A549 (cell line): ENCODE data around the gene STIM1. TPM values are rescaled to one million over a fixed set of nuclear protein-coding genes. Genes with fewer than 3 reads are reported as not detected.

Experiments
- ATAC-seq, 2 experiments: fragments of 200-7000 bp in 1 of 2; fragments of >200 bp in 1 of 2; cut with Nextera tagmentation in 1 of 2; cut with Tn5 transposase in 1 of 2; 3 replicates each; pipeline versions ENCODE4 v1.8.0 to v1.9.1; 2018 to 2020; ENCODE audit warnings: mild to moderate bottlenecking in 1 of 2, moderate library complexity in 1 of 2
- CTCF ChIA-PET: fragments of 300-600 bp; sonication (Branson Sonifier 250); formaldehyde crosslinking; extraction: SDS; loops from one replicate; lab custom pipeline; 2021; ENCODE audit warnings: antibody characterized with exemption, inconsistent platforms; lab: Yijun Ruan, JAX
- POLR2A ChIA-PET: fragments of 350-600 bp; formaldehyde crosslinking; extraction: SDS; loops from one replicate; lab custom pipeline; 2021; ENCODE audit warnings: antibody characterized with exemption, inconsistent platforms; lab: Yijun Ruan, JAX
- DNase-seq, 2 experiments: peaks; one replicate each; pipeline versions ENCODE4 v3.0.0 to v3.0.0-alpha.2; 2011 to 2016; ENCODE audit warnings: low read depth in 1 of 2, low spot score in 1 of 2
- FAIRE-seq: peaks from 2 replicates; lab custom pipeline; 2011; peaks lifted over from hg19 to GRCh38; lab: Jason Lieb, UNC
- H3K27ac ChIP-seq, 2 experiments: fragments of >200 bp; sonication (Bioruptor Twin); formaldehyde crosslinking; 3 replicates each; pipeline ENCODE4 v1.5.1; 2016 to 2017
- H3K4me1 ChIP-seq: fragments of >200 bp; sonication (Bioruptor Twin); formaldehyde crosslinking; 3 replicates; pipeline ENCODE4 v1.6.1; 2016
- H3K4me2 ChIP-seq: fragments of >200 bp; sonication (Bioruptor Twin); formaldehyde crosslinking; 3 replicates; pipeline ENCODE4 v1.6.1; 2016
- H3K4me3 ChIP-seq: fragments of >200 bp; sonication (Bioruptor Twin); formaldehyde crosslinking; 3 replicates; pipeline ENCODE4 v1.5.1; 2016
- H3K9me3 ChIP-seq: fragments of >200 bp; sonication (Bioruptor Twin); formaldehyde crosslinking; 3 replicates; pipeline ENCODE4 v1.6.1; 2016
- BHLHE40 ChIP-seq: IDR thresholded peaks from 2 replicates; pipeline ENCODE4 v1.6.1; 2012; ENCODE audit warnings: low read depth, low read length, inconsistent platforms
- CBX2 ChIP-seq: fragments of 200-600 bp; sonication (generic); IDR thresholded peaks from 2 replicates; pipeline ENCODE4 v1.6.1; 2016; ENCODE audit warnings: low read depth, mild to moderate bottlenecking, borderline replicate concordance
- CBX8 ChIP-seq: fragments of 200-600 bp; sonication (generic); IDR thresholded peaks from 2 replicates; pipeline ENCODE4 v1.6.1; 2016
- CHD4 ChIP-seq: fragments of 200-600 bp; sonication (generic); IDR thresholded peaks from 2 replicates; pipeline ENCODE4 v1.6.1; 2016; ENCODE audit warnings: antibody characterized with exemption, mild to moderate bottlenecking, borderline replicate concordance
- EHMT2 ChIP-seq: fragments of 200-600 bp; sonication (generic); IDR thresholded peaks from 2 replicates; pipeline ENCODE4 v1.6.1; 2016; ENCODE audit warnings: antibody characterized with exemption, low read depth, mild to moderate bottlenecking, moderate library complexity
- FOXS1 ChIP-seq: fragments of 250-450 bp; sonication (Bioruptor Pico); IDR thresholded peaks from 2 replicates; pipeline ENCODE4 v1.5.0; 2020; ENCODE audit warnings: mild to moderate bottlenecking, moderate library complexity
- JUN ChIP-seq, 2 experiments: fragments of >200 bp; sonication (Bioruptor Twin); formaldehyde crosslinking; IDR thresholded peaks; 2 replicates in 1 of 2; 3 replicates in 1 of 2; pipeline ENCODE4 v1.6.1; 2016 to 2017
- MAZ ChIP-seq: fragments of 150-350 bp; IDR thresholded peaks from 2 replicates; pipeline ENCODE4 v1.6.1; 2014; ENCODE audit warnings: antibody characterized with exemption, low read depth, low read length, borderline replicate concordance
- MYC ChIP-seq: IDR thresholded peaks from 2 replicates; pipeline ENCODE4 v1.6.1; 2012; ENCODE audit warnings: mild to moderate bottlenecking, inconsistent platforms, low read length, improper control_type of control experiment, borderline replicate concordance
- NFE2L2 ChIP-seq: fragments of 150-350 bp; conservative IDR thresholded peaks from 2 replicates; pipeline ENCODE4 v1.6.1; 2014; ENCODE audit warnings: low read length
- NR3C1 ChIP-seq: fragments of >200 bp; sonication (Bioruptor Twin); formaldehyde crosslinking; IDR thresholded peaks from 3 replicates; pipeline ENCODE4 v1.6.1; 2017
- POLR2A ChIP-seq: IDR thresholded peaks from 2 replicates; pipeline ENCODE4 v1.6.1; 2012; ENCODE audit warnings: mild to moderate bottlenecking, low read length
- RNF2 ChIP-seq: fragments of 200-600 bp; sonication (generic); IDR thresholded peaks from 2 replicates; pipeline ENCODE4 v1.6.1; 2016; ENCODE audit warnings: low read depth, mild to moderate bottlenecking, antibody characterized with exemption, moderate library complexity, borderline replicate concordance
- SMC3 ChIP-seq: fragments of >200 bp; sonication (Bioruptor Twin); formaldehyde crosslinking; IDR thresholded peaks from 3 replicates; pipeline ENCODE4 v1.6.1; 2018; ENCODE audit warnings: inconsistent platforms
- TFCP2L1 ChIP-seq: fragments of 250-450 bp; sonication (Bioruptor Pico); IDR thresholded peaks from 2 replicates; pipeline ENCODE4 v1.5.0; 2021; ENCODE audit warnings: mild to moderate bottlenecking
- TP53 ChIP-seq: fragments of 250-450 bp; sonication (Bioruptor Pico); IDR thresholded peaks from 2 replicates; pipeline ENCODE4 v1.5.0; 2021; ENCODE audit warnings: mild to moderate bottlenecking, moderate library complexity
- WGBS: methylation state at CpG from one replicate; pipeline ENCODE4 v1.1.6; 2017; ENCODE audit errors: missing lambda C conversion rate; 5-methylcytosine and 5-hydroxymethylcytosine counted together
- polyA plus RNA-seq, 4 experiments: library from polyadenylated mRNA; depleted of rRNA in 3 of 4; stranded (reverse); fragments of >200 nt; fragmentation: RNase III in 1 of 4; extraction: RNeasy Plus Mini Kit Qiagen cat#74134 plus additional on column Dnase treatment in 1 of 4; gene quantifications; 2 replicates in 3 of 4; 3 replicates in 1 of 4; pipeline ENCODE4 v1.2.3, GENCODE V29; 2011 to 2017
- TF ChIP-seq, protein P1 (sequence below): IDR thresholded peaks from 2 replicates; pipeline ENCODE4 v1.6.1; 2012
- TF ChIP-seq, protein P2 (sequence below): fragments of >200 bp; sonication (Bioruptor Twin); formaldehyde crosslinking; IDR thresholded peaks from 3 replicates; pipeline ENCODE4 v1.6.1; 2016
- TF ChIP-seq, protein P3 (sequence below): fragments of 200-600 bp; sonication (generic); IDR thresholded peaks from 2 replicates; pipeline ENCODE4 v1.6.1; 2016; ENCODE audit warnings: antibody characterized with exemption, mild to moderate bottlenecking, moderate library complexity
- TF ChIP-seq, protein P4 (sequence below): fragments of >200 bp; sonication (Bioruptor Twin); formaldehyde crosslinking; IDR thresholded peaks from 2 replicates; pipeline ENCODE4 v1.6.1; 2016

STIM1 gene
- polyA plus RNA-seq, 2 of the 4 experiments (the other 2 are of a cell fraction), result 35.2 to 38.7 TPM

DNA sequence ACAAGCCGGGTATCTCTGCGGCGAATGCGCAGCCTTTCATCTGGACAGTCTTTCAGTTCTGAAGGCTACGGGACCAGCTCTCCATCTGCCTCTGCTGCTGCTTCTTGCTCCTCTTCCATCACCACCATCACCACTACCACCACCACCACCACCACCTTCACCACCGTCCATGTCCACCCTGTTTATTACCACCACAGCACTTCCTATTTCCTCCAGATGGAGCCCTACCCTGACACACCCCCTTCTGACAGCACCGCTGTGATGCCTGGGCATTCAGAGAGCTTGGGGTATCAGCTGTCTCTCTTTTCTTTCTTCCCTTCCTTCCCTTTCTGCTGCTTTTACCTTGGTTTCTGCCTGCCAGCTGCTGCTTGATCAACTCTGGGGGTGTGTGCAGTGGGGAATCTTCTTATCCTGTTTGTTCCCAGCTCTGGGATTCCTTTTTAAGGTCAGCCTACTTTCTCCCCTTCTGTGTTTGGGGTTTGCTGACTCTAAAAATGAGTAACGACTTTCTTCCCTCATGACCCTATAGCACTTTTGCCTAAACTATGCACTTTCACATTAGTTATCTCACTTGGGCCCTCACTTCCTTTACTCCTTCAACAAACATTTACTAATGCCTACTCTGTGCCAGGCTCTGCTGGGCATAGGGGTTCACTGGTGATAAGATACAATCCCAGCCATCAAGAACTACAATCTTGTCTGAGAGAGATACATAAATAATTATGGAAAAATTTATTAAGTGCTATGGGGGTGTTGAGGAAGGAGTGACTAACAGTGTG, 231.3 kb downstream of the STIM1 start:
- TF ChIP-seq, protein P1, sequence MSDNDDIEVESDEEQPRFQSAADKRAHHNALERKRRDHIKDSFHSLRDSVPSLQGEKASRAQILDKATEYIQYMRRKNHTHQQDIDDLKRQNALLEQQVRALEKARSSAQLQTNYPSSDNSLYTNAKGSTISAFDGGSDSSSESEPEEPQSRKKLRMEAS, result no peak
- TF ChIP-seq, protein P2, sequence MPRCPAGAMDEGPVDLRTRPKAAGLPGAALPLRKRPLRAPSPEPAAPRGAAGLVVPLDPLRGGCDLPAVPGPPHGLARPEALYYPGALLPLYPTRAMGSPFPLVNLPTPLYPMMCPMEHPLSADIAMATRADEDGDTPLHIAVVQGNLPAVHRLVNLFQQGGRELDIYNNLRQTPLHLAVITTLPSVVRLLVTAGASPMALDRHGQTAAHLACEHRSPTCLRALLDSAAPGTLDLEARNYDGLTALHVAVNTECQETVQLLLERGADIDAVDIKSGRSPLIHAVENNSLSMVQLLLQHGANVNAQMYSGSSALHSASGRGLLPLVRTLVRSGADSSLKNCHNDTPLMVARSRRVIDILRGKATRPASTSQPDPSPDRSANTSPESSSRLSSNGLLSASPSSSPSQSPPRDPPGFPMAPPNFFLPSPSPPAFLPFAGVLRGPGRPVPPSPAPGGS, result no peak
- TF ChIP-seq FOXS1 (no peak), EHMT2 (no peak), RNF2 (no peak), TP53 (CRISPR knock-in tag) (no peak)
- TF ChIP-seq, all 56 proteins: peak for 0
- POLR2A ChIA-PET, result no interaction called here
- no peaks in the 10 kb centered on the region for H3K4me1 ChIP-seq
- H3K27ac ChIP-seq, result no peak overlapping the region
- DNase-seq, result no peak
- FAIRE-seq, result no peak
- H3K4me2 ChIP-seq, result no peak overlapping the region
- 89% methylated on average over 8 of the region's 8 CpGs for WGBS
- H3K4me3 ChIP-seq, result no peak overlapping the region
- peak in 1 of 2 experiments; percentile 28; a peak in 1 of 6 replicates for ATAC-seq
- H3K9me3 ChIP-seq, result no peaks in the 10 kb centered on the region
- CTCF ChIA-PET, result interaction anchor here (0.7 to 7.0 kb wide), 3 partner anchors 14 to 232 kb away, joined by 3 to 102 read pairs (median 18); partner anchors contain the start of gene STIM1

DNA sequence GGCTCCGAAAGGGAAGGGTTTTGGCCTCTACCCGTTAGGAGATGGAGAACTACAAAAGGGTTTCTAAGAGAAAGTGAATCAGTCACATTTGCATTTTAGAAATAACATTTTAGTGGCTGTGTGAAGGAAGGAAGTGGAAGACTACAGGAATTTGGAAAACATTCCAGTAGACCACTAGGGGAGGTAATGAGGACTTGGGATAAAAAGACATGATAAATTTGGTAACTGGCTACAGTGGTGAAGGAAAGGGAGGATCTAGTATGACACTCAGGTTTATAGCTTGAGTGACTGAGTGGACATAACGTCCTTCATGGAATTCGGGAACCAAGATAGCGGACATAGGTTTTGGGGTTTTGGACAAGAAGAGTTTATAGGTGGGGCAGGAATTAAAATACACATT, 232.1 kb downstream of the STIM1 start:
- Histone ChIP-seq H3K4me2 (no peak overlapping the region), H3K27ac (no peak overlapping the region), H3K9me3 (no peaks in the 10 kb centered on the region), H3K4me1 (no peaks in the 10 kb centered on the region), H3K4me3 (no peak overlapping the region)
- FAIRE-seq (no peak), ATAC-seq (peak in 1 of 2 experiments; percentile 55; a peak in 3 of 6 replicates), DNase-seq (peak in 1 of 2 experiments; percentile 11)
- ChIA-PET CTCF (interaction anchor here (0.8 to 3.2 kb wide), 4 partner anchors 10 to 239 kb away, joined by 3 to 18 read pairs (median 6); partner anchors contain the start of gene STIM1), POLR2A (no interaction called here)
- WGBS, result 82% methylated on average over 5 of the region's 5 CpGs
- TF ChIP-seq NFE2L2, result no peak

DNA sequence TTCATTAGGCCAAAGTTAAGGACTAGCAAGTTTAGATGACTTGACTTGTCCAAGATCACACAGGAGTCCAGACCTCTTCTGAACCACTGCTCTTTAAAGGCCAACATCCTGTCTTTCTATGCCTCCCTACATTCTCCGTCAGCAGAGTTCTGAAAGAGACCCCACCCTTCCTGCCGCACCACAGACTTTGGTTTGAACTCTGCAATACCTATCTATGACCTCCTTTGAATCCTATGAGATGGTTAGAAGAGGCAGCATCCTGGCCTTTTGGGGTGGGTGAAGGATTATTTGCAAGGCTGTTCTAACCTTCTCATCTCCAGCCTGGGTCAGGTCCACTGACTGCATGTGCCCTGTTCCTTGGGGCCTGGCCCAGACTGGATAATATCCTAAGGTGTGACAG, 234.8 kb downstream of the STIM1 start:
- no peak for DNase-seq
- FAIRE-seq, result no peak
- no peak overlapping the region for H3K4me2 ChIP-seq
- ATAC-seq, result no peak
- H3K9me3 ChIP-seq, result no peaks in the 10 kb centered on the region
- ChIA-PET CTCF (interaction anchor here (1.2 to 3.2 kb wide), 2 partner anchors 17 to 236 kb away, joined by 4 to 18 read pairs; no protein-coding TSS in a partner anchor), POLR2A (no interaction called here)
- no peak overlapping the region for H3K27ac ChIP-seq
- H3K4me1 ChIP-seq, result peaks cover 6% of the 10 kb centered on the region; the same call in 1 of the 3 replicates
- no peak for TF ChIP-seq JUN (IDR thresholded peaks at IDR 0.05)
- no peak for TF ChIP-seq TP53 (CRISPR knock-in tag)
- no peak for TF ChIP-seq MYC
- TF ChIP-seq CHD4, result no peak
- TF ChIP-seq, protein P3, sequence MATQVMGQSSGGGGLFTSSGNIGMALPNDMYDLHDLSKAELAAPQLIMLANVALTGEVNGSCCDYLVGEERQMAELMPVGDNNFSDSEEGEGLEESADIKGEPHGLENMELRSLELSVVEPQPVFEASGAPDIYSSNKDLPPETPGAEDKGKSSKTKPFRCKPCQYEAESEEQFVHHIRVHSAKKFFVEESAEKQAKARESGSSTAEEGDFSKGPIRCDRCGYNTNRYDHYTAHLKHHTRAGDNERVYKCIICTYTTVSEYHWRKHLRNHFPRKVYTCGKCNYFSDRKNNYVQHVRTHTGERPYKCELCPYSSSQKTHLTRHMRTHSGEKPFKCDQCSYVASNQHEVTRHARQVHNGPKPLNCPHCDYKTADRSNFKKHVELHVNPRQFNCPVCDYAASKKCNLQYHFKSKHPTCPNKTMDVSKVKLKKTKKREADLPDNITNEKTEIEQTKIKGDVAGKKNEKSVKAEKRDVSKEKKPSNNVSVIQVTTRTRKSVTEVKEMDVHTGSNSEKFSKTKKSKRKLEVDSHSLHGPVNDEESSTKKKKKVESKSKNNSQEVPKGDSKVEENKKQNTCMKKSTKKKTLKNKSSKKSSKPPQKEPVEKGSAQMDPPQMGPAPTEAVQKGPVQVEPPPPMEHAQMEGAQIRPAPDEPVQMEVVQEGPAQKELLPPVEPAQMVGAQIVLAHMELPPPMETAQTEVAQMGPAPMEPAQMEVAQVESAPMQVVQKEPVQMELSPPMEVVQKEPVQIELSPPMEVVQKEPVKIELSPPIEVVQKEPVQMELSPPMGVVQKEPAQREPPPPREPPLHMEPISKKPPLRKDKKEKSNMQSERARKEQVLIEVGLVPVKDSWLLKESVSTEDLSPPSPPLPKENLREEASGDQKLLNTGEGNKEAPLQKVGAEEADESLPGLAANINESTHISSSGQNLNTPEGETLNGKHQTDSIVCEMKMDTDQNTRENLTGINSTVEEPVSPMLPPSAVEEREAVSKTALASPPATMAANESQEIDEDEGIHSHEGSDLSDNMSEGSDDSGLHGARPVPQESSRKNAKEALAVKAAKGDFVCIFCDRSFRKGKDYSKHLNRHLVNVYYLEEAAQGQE, result no peak
- TF ChIP-seq SMC3, result no peak
- TF ChIP-seq MAZ, result no peak
- TF ChIP-seq, protein P1, result no peak
- TF ChIP-seq POLR2A, result no peak
- TF ChIP-seq, protein P4, sequence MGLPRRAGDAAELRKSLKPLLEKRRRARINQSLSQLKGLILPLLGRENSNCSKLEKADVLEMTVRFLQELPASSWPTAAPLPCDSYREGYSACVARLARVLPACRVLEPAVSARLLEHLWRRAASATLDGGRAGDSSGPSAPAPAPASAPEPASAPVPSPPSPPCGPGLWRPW, result no peak
- TF ChIP-seq RNF2, result no peak
- no peak for TF ChIP-seq CBX2
- no peak for TF ChIP-seq NFE2L2
- no peak for TF ChIP-seq BHLHE40
- TF ChIP-seq TFCP2L1, result no peak
- TF ChIP-seq CBX8, result no peak
- no peak for TF ChIP-seq NR3C1
- H3K4me3 ChIP-seq, result no peak overlapping the region
- WGBS, result 88% methylated on average over 2 of the region's 2 CpGs
